SK-N-MC (cell line): ENCODE data around the gene TAF11.

Experiments
- DNase-seq: peaks from one replicate; pipeline ENCODE4 v3.0.0-alpha.2; 2011; ENCODE audit warnings: low read depth, low spot score
- H3K27ac ChIP-seq: fragments of 200-600 bp; sonication (generic); 2 replicates; pipeline ENCODE4 v1.5.1; 2016; ENCODE audit warnings: mixed run types
- H3K36me3 ChIP-seq: fragments of 200-600 bp; sonication (generic); 2 replicates; pipeline ENCODE4 v1.6.1; 2017; ENCODE audit warnings: antibody characterized with exemption, low read length, mixed read lengths; ENCODE audit not compliant: insufficient read depth
- H3K4me3 ChIP-seq: fragments of 200-600 bp; sonication (generic); 2 replicates; pipeline ENCODE4 v1.5.1; 2016
- H3K9ac ChIP-seq: fragments of 200-600 bp; sonication (generic); 2 replicates; pipeline ENCODE4 v1.8.0; 2017; ENCODE audit warnings: mixed run types, mixed read lengths; ENCODE audit not compliant: insufficient read length
- H3K9me3 ChIP-seq: fragments of 200-600 bp; sonication (generic); 2 replicates; pipeline ENCODE4 v1.6.1; 2017; ENCODE audit warnings: low read depth, mild to moderate bottlenecking, antibody characterized with exemption, low read length, moderate library complexity, mixed read lengths
- EZH2 ChIP-seq: fragments of 200-600 bp; sonication (generic); IDR thresholded peaks from one replicate; pipeline ENCODE4 v1.6.1; 2017; ENCODE audit warnings: antibody characterized with exemption
- FOXP2 ChIP-seq: optimal IDR thresholded peaks from 2 replicates; pipeline ENCODE3; 2011; ENCODE audit warnings: mild to moderate bottlenecking, moderate library complexity; ENCODE audit not compliant: insufficient read depth; ENCODE audit errors: extremely low read length, control extremely low read depth
- POLR2AphosphoS5 ChIP-seq: IDR thresholded peaks from 2 replicates; pipeline ENCODE4 v1.6.1; 2012; ENCODE audit warnings: mild to moderate bottlenecking, low read depth, low read length, borderline replicate concordance

TAF11 gene

GRCh38 chr6:34924831-34925625 is 37.2 kb upstream of the TAF11 start:
- no peak for DNase-seq
- Histone ChIP-seq H3K36me3 (no peaks in the 10 kb centered on the region), H3K9me3 (no peaks in the 10 kb centered on the region), H3K27ac (no peak overlapping the region), H3K9ac (no peak overlapping the region), H3K4me3 (no peak overlapping the region)
- TF ChIP-seq POLR2AphosphoS5, result no peak
- TF ChIP-seq EZH2, result no peak
- TF ChIP-seq FOXP2, result no peak

- no peaks in the 10 kb centered on the region for H3K36me3 ChIP-seq
- no peak for DNase-seq
- H3K9me3 ChIP-seq, result no peaks in the 10 kb centered on the region
- H3K9ac ChIP-seq, result no peak overlapping the region
- no peak overlapping the region for H3K27ac ChIP-seq
- H3K4me3 ChIP-seq, result no peak overlapping the region
- TF ChIP-seq FOXP2, result no peak
- TF ChIP-seq POLR2AphosphoS5, result no peak
- TF ChIP-seq EZH2, result no peak
Observed at GRCh38 chr6:34922177-34922663, 34.4 kb upstream of the TAF11 start.

DNA sequence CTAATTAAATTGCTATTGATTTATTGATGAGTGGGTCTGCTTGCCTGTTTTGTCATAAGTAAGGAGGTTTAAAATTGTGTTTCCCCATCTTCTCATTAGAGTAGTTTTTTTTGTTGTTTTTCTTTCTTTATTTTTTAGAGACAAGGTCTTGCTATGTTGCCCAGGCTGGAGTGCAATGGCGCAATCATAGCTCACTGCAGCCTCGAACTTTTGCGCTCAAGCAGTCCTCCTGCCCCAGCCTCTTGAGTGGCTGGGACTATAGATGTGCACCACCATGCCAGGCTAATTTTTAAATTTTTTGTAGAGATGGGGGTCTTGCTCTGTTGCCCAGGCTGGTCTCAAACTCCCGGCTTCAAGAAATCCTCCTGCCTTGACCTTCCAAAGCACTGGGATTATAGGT is 32.3 kb upstream of the TAF11 start:
- TF ChIP-seq EZH2 (no peak), POLR2AphosphoS5 (no peak), FOXP2 (no peak)
- Histone ChIP-seq H3K9ac (no peak overlapping the region), H3K9me3 (no peaks in the 10 kb centered on the region), H3K4me3 (no peak overlapping the region), H3K36me3 (no peaks in the 10 kb centered on the region), H3K27ac (no peak overlapping the region)
- no peak for DNase-seq

GRCh38 chr6:34919651-34920050 is 31.8 kb upstream of the TAF11 start:
- no peaks in the 10 kb centered on the region for H3K36me3 ChIP-seq
- H3K9me3 ChIP-seq, result no peaks in the 10 kb centered on the region
- no peak overlapping the region for H3K27ac ChIP-seq
- DNase-seq, result no peak
- H3K9ac ChIP-seq, result no peak overlapping the region
- TF ChIP-seq EZH2 (no peak), POLR2AphosphoS5 (no peak), FOXP2 (no peak)
- H3K4me3 ChIP-seq, result no peak overlapping the region

DNA sequence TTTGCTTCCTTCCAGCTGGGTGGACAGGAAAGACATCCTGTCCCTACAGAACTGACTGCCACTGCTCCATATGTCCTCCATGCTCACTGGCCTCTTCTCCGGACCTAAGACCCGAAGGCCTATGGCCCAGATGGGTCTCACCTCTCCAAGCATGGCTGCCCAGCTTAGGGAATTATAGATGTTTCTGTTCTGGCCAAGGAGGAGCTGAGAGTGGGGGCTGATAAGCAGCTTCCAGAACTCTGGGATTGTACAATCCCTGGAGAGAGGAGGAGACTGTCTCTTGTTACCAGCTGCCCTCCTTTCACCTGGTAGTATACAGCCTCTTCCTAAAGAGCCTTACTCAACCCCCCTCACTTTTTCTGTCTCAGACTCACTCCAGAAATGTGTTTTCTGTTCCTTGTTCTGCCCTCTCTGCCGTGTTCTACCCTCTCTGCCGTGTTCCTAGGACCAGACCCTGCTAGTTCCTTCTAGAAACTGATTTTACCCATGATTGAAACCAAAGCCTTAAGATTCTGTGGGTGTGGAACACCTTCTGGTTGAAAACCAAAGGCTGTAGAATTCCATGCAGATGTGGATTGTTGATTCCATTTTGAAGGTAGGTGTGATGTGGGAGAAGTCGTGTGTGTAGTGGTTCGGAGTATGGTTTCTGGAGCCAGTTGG is 29.9 kb upstream of the TAF11 start:
- no peak overlapping the region for H3K27ac ChIP-seq
- no peak for DNase-seq
- no peak for TF ChIP-seq EZH2
- TF ChIP-seq FOXP2, result no peak
- no peak for TF ChIP-seq POLR2AphosphoS5

DNA sequence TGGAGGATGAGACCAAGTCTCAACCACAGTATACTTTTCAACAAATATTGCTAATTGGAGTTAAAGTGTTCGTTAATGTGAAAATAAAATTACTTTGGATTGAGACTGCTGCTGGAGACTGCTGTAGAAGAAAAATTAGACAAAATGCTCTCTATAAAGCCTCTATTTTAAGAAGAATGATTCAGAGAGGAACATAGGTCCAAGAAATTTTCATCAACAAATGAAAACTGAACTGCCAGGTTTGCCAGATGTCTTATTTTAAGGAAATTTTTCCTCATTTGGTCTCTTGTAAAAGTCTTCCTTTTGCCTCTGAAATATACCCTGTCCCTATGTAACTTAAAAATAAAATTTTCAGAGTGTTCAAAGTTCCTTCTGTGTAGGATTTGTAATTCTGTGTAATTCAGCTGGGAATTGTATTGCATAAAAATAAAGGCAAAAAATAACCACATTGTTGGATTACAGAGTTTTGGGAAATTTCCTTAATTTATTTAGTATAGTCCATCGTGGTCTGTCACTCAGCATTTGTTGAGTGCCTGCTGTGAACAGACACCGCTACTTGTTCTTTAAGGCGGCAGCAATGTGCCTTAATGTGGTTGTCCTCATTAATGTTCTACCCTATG is 28.6 kb upstream of the TAF11 start:
- no peaks in the 10 kb centered on the region for H3K36me3 ChIP-seq
- no peak for DNase-seq
- TF ChIP-seq POLR2AphosphoS5, result no peak
- TF ChIP-seq EZH2, result no peak
- H3K9ac ChIP-seq, result no peak overlapping the region
- H3K27ac ChIP-seq, result no peak overlapping the region
- no peak overlapping the region for H3K4me3 ChIP-seq
- H3K9me3 ChIP-seq, result no peaks in the 10 kb centered on the region

More for the DNA sequence above, 29.9 kb upstream of the TAF11 start:
- Histone ChIP-seq H3K9ac (no peak overlapping the region), H3K9me3 (no peaks in the 10 kb centered on the region), H3K4me3 (no peak overlapping the region), H3K36me3 (no peaks in the 10 kb centered on the region)

- H3K9me3 ChIP-seq, result no peaks in the 10 kb centered on the region
- no peak overlapping the region for H3K4me3 ChIP-seq
- no peaks in the 10 kb centered on the region for H3K36me3 ChIP-seq
- TF ChIP-seq FOXP2, result no peak
- no peak for TF ChIP-seq EZH2
- TF ChIP-seq POLR2AphosphoS5, result no peak
- H3K27ac ChIP-seq, result no peak overlapping the region
- H3K9ac ChIP-seq, result no peak overlapping the region
- no peak for DNase-seq
Observed at GRCh38 chr6:34914358-34914757, 26.5 kb upstream of the TAF11 start.

DNA sequence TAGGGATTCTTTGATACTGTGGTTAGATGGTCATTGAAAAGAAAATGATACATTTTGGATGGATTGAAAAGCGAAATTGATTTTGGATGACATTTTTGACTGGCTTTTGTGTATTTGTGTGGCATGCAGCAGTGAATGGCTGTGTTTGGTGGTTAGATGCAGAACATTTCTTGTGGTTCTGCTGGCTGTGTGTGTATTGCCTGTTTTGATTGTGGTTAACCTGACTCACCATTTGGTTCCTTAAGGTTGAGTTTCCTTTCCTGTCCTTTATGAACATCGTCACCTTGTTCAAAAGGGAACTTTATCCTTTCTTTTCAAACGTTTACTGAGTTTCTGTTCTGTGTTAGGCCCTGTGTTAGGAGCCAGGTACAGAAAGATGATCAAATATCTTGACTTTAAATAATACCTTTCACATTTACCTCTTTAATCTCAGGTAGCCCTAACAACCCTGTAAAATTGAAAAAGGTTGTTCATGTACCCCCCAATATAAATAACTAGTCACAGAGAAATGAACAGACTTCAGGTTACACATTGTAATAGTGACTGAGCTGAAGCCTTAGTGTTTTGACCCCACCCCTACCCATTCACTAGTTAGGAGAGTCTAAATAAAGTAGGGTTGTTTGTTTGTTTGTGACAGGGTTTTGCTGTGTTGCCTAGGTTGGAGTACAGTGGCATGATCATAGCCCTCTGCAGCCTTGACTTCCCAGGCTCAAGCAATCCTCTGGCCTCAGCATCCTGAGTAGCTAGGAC is 25.0 kb upstream of the TAF11 start:
- TF ChIP-seq POLR2AphosphoS5 (no peak), EZH2 (no peak), FOXP2 (no peak)
- Histone ChIP-seq H3K9me3 (no peaks in the 10 kb centered on the region), H3K4me3 (no peak overlapping the region), H3K27ac (no peak overlapping the region), H3K9ac (no peak overlapping the region), H3K36me3 (no peaks in the 10 kb centered on the region)
- DNase-seq, result no peak
